ENCODE measurements around the gene PACRG.

Gene PACRG

DNA sequence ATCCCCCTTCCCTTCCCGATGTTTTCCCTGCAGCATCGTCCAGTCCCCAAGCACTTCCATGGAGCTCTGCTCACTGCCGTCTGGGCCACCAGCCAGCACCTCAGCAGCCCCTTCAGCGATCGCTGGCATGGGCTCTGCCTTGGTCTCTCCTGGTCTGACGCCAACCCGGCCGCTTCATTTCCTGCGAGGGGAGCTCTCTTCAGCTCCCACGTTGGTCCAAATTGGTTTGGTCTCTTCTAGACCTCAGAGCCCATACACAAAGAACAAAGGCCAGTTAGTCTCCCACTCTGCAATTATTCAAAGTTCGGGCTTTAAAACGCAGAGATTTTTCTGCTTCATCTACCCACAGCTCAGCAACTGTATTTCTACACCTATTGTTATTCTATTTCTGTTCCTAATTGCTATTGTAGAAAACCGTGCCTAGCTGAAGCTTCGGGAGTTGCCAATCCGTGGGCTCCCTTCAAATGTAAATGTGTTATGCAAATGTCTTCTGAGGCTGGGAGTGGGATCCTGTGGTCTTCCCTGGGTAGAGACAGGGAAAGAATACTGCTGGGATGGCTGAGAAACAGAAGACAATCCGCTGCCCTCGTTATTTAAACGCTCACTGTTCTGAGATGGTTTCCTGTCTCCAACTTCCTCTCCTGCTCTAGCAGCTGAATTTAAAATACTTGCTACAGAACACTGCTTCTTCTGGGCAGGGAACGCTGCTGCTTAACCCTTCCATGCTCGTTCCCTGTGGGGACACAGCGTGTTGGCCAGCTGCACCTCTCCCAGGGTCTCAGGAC lies 532.5 kb downstream of the PACRG start:
- H3K4me3 ChIP-seq (ENCODE audit: low read depth in 1 of 2, low read length in 2 of 2), result peak overlapping the region; percentile 56 to 70
- H3K9me3 ChIP-seq (ENCODE audit: low read length), result no peaks in the 10 kb centered on the region
- H3K9ac ChIP-seq (ENCODE audit: low read length), result no peak overlapping the region
- no peak overlapping the region for H3K27ac ChIP-seq (ENCODE audit: low read depth, low read length)
- peaks cover 10% of the 10 kb centered on the region for H3K4me1 ChIP-seq (ENCODE audit: insufficient read depth, low read length)
- no peaks in the 10 kb centered on the region for H3K36me3 ChIP-seq (ENCODE audit: insufficient read depth, low read length)
- H3K27me3 ChIP-seq (ENCODE audit: control insufficient read depth in 1 of 2, insufficient read depth in 2 of 2, low read length in 2 of 2), result no peaks in the 10 kb centered on the region

DNA sequence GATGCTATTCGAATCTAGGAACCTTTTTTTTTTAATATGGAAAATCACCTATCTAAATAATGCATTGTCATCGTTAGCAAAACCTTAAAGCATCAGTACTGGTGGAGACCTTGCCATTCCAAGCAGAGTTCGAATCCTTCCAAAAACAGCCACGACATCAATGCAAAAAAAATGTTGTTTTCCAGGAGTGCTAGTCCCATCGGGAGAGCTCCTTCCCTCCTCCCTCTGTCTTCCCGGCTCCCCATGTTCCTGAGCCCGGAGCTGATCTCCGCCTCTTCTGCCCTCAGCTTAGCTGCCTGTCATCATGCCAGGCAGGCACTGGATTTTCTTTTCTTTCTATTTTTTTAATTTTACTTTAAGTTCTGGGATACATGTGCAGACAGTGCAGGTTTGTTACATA lies 533.1 kb downstream of the PACRG start:
- H3K4me1 ChIP-seq (ENCODE audit: insufficient read depth, low read length), result peaks cover 10% of the 10 kb centered on the region
- H3K27me3 ChIP-seq (ENCODE audit: control insufficient read depth in 1 of 2, insufficient read depth in 2 of 2, low read length in 2 of 2), result no peaks in the 10 kb centered on the region
- H3K4me3 ChIP-seq (ENCODE audit: low read depth in 1 of 2, low read length in 2 of 2), result peak overlapping the region; percentile 56 to 70
- H3K36me3 ChIP-seq (ENCODE audit: insufficient read depth, low read length), result no peaks in the 10 kb centered on the region
- no peak overlapping the region for H3K9ac ChIP-seq (ENCODE audit: low read length)
- no peak overlapping the region for H3K27ac ChIP-seq (ENCODE audit: low read depth, low read length)
- H3K9me3 ChIP-seq (ENCODE audit: low read length), result no peaks in the 10 kb centered on the region

DNA sequence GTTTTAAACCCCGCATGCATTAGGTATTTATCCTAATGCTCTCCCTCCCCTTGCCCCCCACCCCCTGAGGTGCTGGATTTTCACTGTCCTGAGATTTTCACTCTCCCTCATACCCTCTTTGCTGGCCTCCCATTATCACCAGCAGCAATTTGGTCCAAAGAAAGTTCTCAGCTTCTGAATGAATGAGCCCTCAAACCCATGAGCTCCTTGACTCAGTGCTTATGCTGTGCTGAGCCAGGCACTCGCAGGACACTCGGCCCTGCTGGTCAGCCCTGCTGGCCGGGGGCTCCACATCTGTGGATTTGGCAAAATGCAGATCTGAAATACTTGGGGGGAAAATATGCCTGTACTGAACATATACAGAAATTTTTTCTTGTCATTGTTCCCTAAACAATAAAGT lies 533.6 kb downstream of the PACRG start:
- H3K9ac ChIP-seq (ENCODE audit: low read length), result no peak overlapping the region
- H3K36me3 ChIP-seq (ENCODE audit: insufficient read depth, low read length), result no peaks in the 10 kb centered on the region
- H3K27ac ChIP-seq (ENCODE audit: low read depth, low read length), result no peak overlapping the region
- peaks cover 10% of the 10 kb centered on the region for H3K4me1 ChIP-seq (ENCODE audit: insufficient read depth, low read length)
- H3K4me3 ChIP-seq (ENCODE audit: low read depth in 1 of 2, low read length in 2 of 2), result no peak overlapping the region
- H3K27me3 ChIP-seq (ENCODE audit: control insufficient read depth in 1 of 2, insufficient read depth in 2 of 2, low read length in 2 of 2), result no peaks in the 10 kb centered on the region
- H3K9me3 ChIP-seq (ENCODE audit: low read length), result no peaks in the 10 kb centered on the region

GRCh38 chr6:163262080-163262479 lies 534.3 kb downstream of the PACRG start:
- H3K9ac ChIP-seq (ENCODE audit: low read length), result no peak overlapping the region
- no peaks in the 10 kb centered on the region for H3K9me3 ChIP-seq (ENCODE audit: low read length)
- no peaks in the 10 kb centered on the region for H3K36me3 ChIP-seq (ENCODE audit: insufficient read depth, low read length)
- H3K4me3 ChIP-seq (ENCODE audit: low read depth in 1 of 2, low read length in 2 of 2), result no peak overlapping the region
- peaks cover 10% of the 10 kb centered on the region for H3K4me1 ChIP-seq (ENCODE audit: insufficient read depth, low read length)
- H3K27ac ChIP-seq (ENCODE audit: low read depth, low read length), result no peak overlapping the region
- H3K27me3 ChIP-seq (ENCODE audit: control insufficient read depth in 1 of 2, insufficient read depth in 2 of 2, low read length in 2 of 2), result no peaks in the 10 kb centered on the region

DNA sequence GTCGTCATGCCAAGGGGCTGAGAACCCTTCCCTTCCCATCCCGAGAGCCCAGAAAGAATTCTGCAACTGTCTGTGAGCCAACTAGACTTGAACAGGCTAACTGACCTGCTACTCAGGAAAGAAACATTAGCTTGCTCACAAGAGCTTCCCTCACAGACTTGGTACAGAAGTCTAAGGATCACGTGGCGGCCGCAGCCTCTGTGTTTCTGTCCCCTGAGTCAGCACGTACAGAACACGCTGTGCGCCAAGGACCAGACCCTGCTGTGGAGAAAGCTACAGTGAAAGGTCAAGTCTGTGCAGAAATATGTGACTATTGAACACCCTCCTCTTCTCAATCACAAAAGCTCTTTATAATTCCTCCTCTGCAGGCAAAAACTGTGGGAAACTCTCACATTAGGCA lies 535.4 kb downstream of the PACRG start:
- Histone ChIP-seq H3K36me3 (ENCODE audit: insufficient read depth, low read length) (no peaks in the 10 kb centered on the region), H3K4me3 (ENCODE audit: low read depth in 1 of 2, low read length in 2 of 2) (no peak overlapping the region), H3K27me3 (ENCODE audit: control insufficient read depth in 1 of 2, insufficient read depth in 2 of 2, low read length in 2 of 2) (no peaks in the 10 kb centered on the region), H3K9me3 (ENCODE audit: low read length) (no peaks in the 10 kb centered on the region), H3K27ac (ENCODE audit: low read depth, low read length) (no peak overlapping the region), H3K4me1 (ENCODE audit: insufficient read depth, low read length) (peaks cover 10% of the 10 kb centered on the region), H3K9ac (ENCODE audit: low read length) (no peak overlapping the region)

GRCh38 chr6:163263998-163264661 lies 536.4 kb downstream of the PACRG start:
- Histone ChIP-seq H3K4me3 (ENCODE audit: low read depth in 1 of 2, low read length in 2 of 2) (no peak overlapping the region), H3K4me1 (ENCODE audit: insufficient read depth, low read length) (peaks cover 10% of the 10 kb centered on the region), H3K36me3 (ENCODE audit: insufficient read depth, low read length) (no peaks in the 10 kb centered on the region), H3K9ac (ENCODE audit: low read length) (no peak overlapping the region), H3K9me3 (ENCODE audit: low read length) (no peaks in the 10 kb centered on the region), H3K27me3 (ENCODE audit: control insufficient read depth in 1 of 2, insufficient read depth in 2 of 2, low read length in 2 of 2) (no peaks in the 10 kb centered on the region), H3K27ac (ENCODE audit: low read depth, low read length) (no peak overlapping the region)

DNA sequence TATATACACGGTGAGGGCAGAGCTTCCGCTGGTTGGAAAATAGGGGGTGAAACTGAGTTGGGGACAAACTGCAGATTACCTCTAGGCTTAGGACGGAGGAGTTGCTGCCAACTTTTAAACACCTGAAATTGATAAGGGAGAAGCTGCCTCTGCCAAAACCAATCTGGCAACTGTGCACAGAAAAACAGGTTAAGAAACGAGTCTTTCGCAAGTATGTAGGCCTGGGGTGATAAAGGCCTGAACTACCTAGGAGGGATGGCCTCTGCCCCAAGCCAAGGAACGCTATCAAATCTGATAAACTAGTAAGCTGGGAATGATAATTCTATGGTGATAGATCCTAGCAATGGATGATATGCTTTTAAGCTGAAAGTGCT lies 536.9 kb downstream of the PACRG start:
- Histone ChIP-seq H3K4me3 (ENCODE audit: low read depth in 1 of 2, low read length in 2 of 2) (no peak overlapping the region), H3K9me3 (ENCODE audit: low read length) (no peaks in the 10 kb centered on the region), H3K36me3 (ENCODE audit: insufficient read depth, low read length) (no peaks in the 10 kb centered on the region), H3K4me1 (ENCODE audit: insufficient read depth, low read length) (peaks cover 5% of the 10 kb centered on the region), H3K27me3 (ENCODE audit: control insufficient read depth in 1 of 2, insufficient read depth in 2 of 2, low read length in 2 of 2) (no peaks in the 10 kb centered on the region), H3K9ac (ENCODE audit: low read length) (no peak overlapping the region), H3K27ac (ENCODE audit: low read depth, low read length) (no peak overlapping the region)

DNA sequence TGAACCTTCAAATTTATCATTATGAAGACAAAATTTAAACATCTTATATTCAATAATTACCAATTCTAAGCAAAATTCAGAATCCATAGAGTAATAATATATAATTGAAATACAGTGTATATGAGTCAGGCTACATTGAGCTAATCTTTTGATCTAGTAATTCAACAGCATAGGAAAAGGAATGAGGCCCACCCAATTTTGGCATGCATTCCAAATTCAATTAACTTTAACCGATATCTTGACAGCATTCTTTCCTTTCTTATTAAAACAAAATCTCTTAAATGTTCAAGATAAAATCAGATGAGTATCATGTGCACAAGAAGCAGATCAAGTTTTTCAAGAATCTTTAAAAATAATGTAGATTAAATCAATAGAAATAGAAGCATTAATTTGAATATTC lies 553.9 kb downstream of the PACRG start:
- no peaks in the 10 kb centered on the region for H3K4me1 ChIP-seq (ENCODE audit: insufficient read depth, low read length)
- no peak overlapping the region for H3K27ac ChIP-seq (ENCODE audit: low read depth, low read length)
- no peak overlapping the region for H3K4me3 ChIP-seq (ENCODE audit: low read depth in 1 of 2, low read length in 2 of 2)
- H3K36me3 ChIP-seq (ENCODE audit: insufficient read depth, low read length), result no peaks in the 10 kb centered on the region
- H3K9ac ChIP-seq (ENCODE audit: low read length), result no peak overlapping the region
- no peaks in the 10 kb centered on the region for H3K27me3 ChIP-seq (ENCODE audit: control insufficient read depth in 1 of 2, insufficient read depth in 2 of 2, low read length in 2 of 2)
- H3K9me3 ChIP-seq (ENCODE audit: low read length), result no peaks in the 10 kb centered on the region

GRCh38 chr6:163282672-163283071 lies 554.9 kb downstream of the PACRG start:
- H3K36me3 ChIP-seq (ENCODE audit: insufficient read depth, low read length), result no peaks in the 10 kb centered on the region
- no peaks in the 10 kb centered on the region for H3K9me3 ChIP-seq (ENCODE audit: low read length)
- H3K27me3 ChIP-seq (ENCODE audit: control insufficient read depth in 1 of 2, insufficient read depth in 2 of 2, low read length in 2 of 2), result no peaks in the 10 kb centered on the region
- no peaks in the 10 kb centered on the region for H3K4me1 ChIP-seq (ENCODE audit: insufficient read depth, low read length)
- no peak overlapping the region for H3K27ac ChIP-seq (ENCODE audit: low read depth, low read length)
- H3K9ac ChIP-seq (ENCODE audit: low read length), result no peak overlapping the region
- H3K4me3 ChIP-seq (ENCODE audit: low read depth in 1 of 2, low read length in 2 of 2), result no peak overlapping the region

GRCh38 chr6:163284151-163284550 lies 556.4 kb downstream of the PACRG start:
- Histone ChIP-seq H3K4me1 (ENCODE audit: insufficient read depth, low read length) (no peaks in the 10 kb centered on the region), H3K36me3 (ENCODE audit: insufficient read depth, low read length) (no peaks in the 10 kb centered on the region), H3K27ac (ENCODE audit: low read depth, low read length) (no peak overlapping the region), H3K9me3 (ENCODE audit: low read length) (no peaks in the 10 kb centered on the region), H3K9ac (ENCODE audit: low read length) (no peak overlapping the region), H3K4me3 (ENCODE audit: low read depth in 1 of 2, low read length in 2 of 2) (no peak overlapping the region), H3K27me3 (ENCODE audit: control insufficient read depth in 1 of 2, insufficient read depth in 2 of 2, low read length in 2 of 2) (no peaks in the 10 kb centered on the region)

DNA sequence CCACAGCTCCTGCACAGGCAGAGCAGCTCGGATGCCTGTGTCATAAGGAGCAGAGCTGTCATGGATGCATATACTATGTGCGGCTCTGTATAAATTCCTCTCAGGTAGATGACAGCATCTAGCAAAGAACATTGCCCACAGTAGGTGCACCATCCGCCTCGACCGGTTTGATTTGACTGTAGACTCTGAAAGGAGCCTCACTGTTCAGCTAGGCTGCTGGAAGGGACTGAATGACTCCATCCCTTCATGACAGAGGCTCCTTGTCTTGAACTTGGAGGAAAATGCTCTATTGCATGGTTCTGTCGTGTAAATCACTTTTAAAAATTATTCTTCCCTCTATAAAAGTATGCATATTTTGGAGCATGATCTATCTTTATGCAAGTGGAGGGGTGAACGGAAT lies 557.9 kb downstream of the PACRG start:
- no peak overlapping the region for H3K9ac ChIP-seq (ENCODE audit: low read length)
- H3K4me1 ChIP-seq (ENCODE audit: insufficient read depth, low read length), result no peaks in the 10 kb centered on the region
- H3K27ac ChIP-seq (ENCODE audit: low read depth, low read length), result no peak overlapping the region
- no peak overlapping the region for H3K4me3 ChIP-seq (ENCODE audit: low read depth in 1 of 2, low read length in 2 of 2)
- no peaks in the 10 kb centered on the region for H3K27me3 ChIP-seq (ENCODE audit: control insufficient read depth in 1 of 2, insufficient read depth in 2 of 2, low read length in 2 of 2)
- H3K9me3 ChIP-seq (ENCODE audit: low read length), result no peaks in the 10 kb centered on the region
- H3K36me3 ChIP-seq (ENCODE audit: insufficient read depth, low read length), result no peaks in the 10 kb centered on the region

DNA sequence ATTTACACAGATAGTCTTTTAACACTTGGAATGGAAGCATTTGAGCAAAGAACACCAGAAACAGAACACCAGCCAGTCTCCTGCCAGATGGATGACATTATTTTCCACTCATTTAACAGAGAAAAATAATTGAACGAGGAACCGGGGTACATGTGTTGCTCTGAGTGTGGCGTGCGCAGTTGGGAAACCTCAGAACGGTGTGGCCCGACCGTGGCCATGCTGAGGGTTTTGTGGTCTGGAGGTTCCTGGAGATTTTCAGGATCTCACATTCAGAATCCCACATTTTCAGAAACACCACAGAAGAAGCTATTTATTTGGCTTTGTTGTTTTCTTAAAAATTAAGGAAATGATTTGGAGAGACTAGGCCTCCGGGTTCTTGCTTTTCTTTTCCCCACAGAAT lies 559.9 kb downstream of the PACRG start:
- no peaks in the 10 kb centered on the region for H3K27me3 ChIP-seq (ENCODE audit: control insufficient read depth in 1 of 2, insufficient read depth in 2 of 2, low read length in 2 of 2)
- H3K36me3 ChIP-seq (ENCODE audit: insufficient read depth, low read length), result no peaks in the 10 kb centered on the region
- no peak overlapping the region for H3K27ac ChIP-seq (ENCODE audit: low read depth, low read length)

More for the DNA sequence above, 559.9 kb downstream of the PACRG start:
- Histone ChIP-seq H3K9me3 (ENCODE audit: low read length) (no peaks in the 10 kb centered on the region), H3K4me1 (ENCODE audit: insufficient read depth, low read length) (no peaks in the 10 kb centered on the region), H3K4me3 (ENCODE audit: low read depth in 1 of 2, low read length in 2 of 2) (no peak overlapping the region), H3K9ac (ENCODE audit: low read length) (no peak overlapping the region)

Data from muscle layer of colon (tissue), 2 donors.